ENCODE results near the gene NF2.

- TF ChIP-seq CTCF (IDR thresholded peaks at IDR 0.05), result no peak
- no peak for TF ChIP-seq POLR2A (IDR thresholded peaks at IDR 0.05)
- no peak for TF ChIP-seq POLR2AphosphoS5 (IDR thresholded peaks at IDR 0.05)
These were observed 123.7 kb downstream of the NF2 start for GRCh38 chr22:29727131-29727523.

Data from breast epithelium (tissue), 3 donors.